Suprapubic skin (tissue), 4 donors: ENCODE results near the gene TEX48. TPM values are rescaled to one million over a fixed set of nuclear protein-coding genes. Genes with fewer than 3 reads are reported as not detected.

Experiments used
- DNase-seq, 2 donors: peaks; one replicate each; pipeline ENCODE4 v3.0.0-alpha.2; 2019; ENCODE audit warnings: low spot score in 2 of 2
- H3K27ac ChIP-seq: fragments of 200-600 bp; sonication (generic); one replicate; pipeline ENCODE4 v1.5.1; 2019
- H3K27me3 ChIP-seq: fragments of 200-600 bp; sonication (generic); one replicate; pipeline ENCODE4 v1.5.1; 2019
- H3K36me3 ChIP-seq: fragments of 200-600 bp; sonication (generic); one replicate; pipeline ENCODE4 v1.5.1; 2019
- H3K4me1 ChIP-seq: fragments of 200-600 bp; sonication (generic); one replicate; pipeline ENCODE4 v1.5.1; 2019
- H3K4me3 ChIP-seq: fragments of 200-600 bp; sonication (generic); one replicate; pipeline ENCODE4 v1.5.1; 2019; ENCODE audit warnings: mild to moderate bottlenecking
- H3K9me3 ChIP-seq: fragments of 200-600 bp; sonication (generic); one replicate; pipeline ENCODE4 v1.5.1; 2019
- EP300 ChIP-seq: sonication (generic); formaldehyde crosslinking; IDR thresholded peaks from one replicate; pipeline ENCODE4 v1.6.1; 2017; ENCODE audit warnings: antibody characterized with exemption
- POLR2A ChIP-seq, 2 donors: fragments of 450-650 bp; IDR thresholded peaks; one replicate each; pipeline ENCODE4 v1.6.1; 2017; ENCODE audit warnings: antibody characterized with exemption in 2 of 2, mild to moderate bottlenecking in 2 of 2, moderate library complexity in 2 of 2
- POLR2AphosphoS5 ChIP-seq, 3 donors: sonication (generic); formaldehyde crosslinking; IDR thresholded peaks; one replicate each; pipeline ENCODE4 v1.6.1; 2017; ENCODE audit warnings: antibody characterized with exemption in 3 of 3
- WGBS: methylation state at CpG from one replicate; pipeline ENCODE4 v1.1.5; 2018; 5-methylcytosine and 5-hydroxymethylcytosine counted together
- total RNA-seq, 4 donors: library from RNA; depleted of rRNA; stranded (reverse); fragments of >200 nt; gene quantifications; one replicate each; pipeline ENCODE4 v1.1.0, GENCODE V29; 2016
- TF ChIP-seq, protein P1 (sequence below), 2 donors: fragments of 200-600 bp in 1 of 2; fragments of 450-650 bp in 1 of 2; sonication (generic) in 1 of 2; IDR thresholded peaks; one replicate each; pipeline ENCODE4 v1.5.1; 2016 to 2019; ENCODE audit warnings: antibody characterized with exemption in 2 of 2, mild to moderate bottlenecking in 1 of 2, moderate library complexity in 1 of 2

The TEX48 gene
- total RNA-seq, 4 donors from 2014 or later = not detected

DNA sequence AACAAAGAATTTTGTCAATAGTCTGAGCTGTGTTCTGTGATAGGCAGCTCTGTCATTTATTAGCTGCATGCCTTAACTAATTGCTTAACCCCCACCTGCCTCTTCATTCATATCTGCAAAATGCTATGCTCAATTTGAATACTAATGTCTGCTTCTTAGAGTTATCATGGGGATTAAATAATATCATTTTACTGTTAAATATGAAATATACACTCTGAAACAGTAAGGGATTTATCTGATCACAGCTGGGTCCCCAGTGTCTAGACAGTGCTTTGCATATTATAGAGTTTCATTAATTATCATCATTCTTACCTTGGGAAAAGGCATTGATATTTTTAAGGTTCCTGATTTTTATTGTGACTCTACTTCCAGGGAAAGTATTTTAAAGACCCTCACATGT lies 12.0 kb downstream of the TEX48 start:
- Histone ChIP-seq H3K27me3 (no peaks in the 10 kb centered on the region), H3K4me3 (no peak overlapping the region), H3K27ac (no peak overlapping the region), H3K9me3 (no peaks in the 10 kb centered on the region), H3K4me1 (no peaks in the 10 kb centered on the region), H3K36me3 (no peaks in the 10 kb centered on the region)
- TF ChIP-seq POLR2A (IDR thresholded peaks at IDR 0.05) (no peak), POLR2AphosphoS5 (IDR thresholded peaks at IDR 0.05) (no peak), EP300 (no peak)
- TF ChIP-seq, protein P1, sequence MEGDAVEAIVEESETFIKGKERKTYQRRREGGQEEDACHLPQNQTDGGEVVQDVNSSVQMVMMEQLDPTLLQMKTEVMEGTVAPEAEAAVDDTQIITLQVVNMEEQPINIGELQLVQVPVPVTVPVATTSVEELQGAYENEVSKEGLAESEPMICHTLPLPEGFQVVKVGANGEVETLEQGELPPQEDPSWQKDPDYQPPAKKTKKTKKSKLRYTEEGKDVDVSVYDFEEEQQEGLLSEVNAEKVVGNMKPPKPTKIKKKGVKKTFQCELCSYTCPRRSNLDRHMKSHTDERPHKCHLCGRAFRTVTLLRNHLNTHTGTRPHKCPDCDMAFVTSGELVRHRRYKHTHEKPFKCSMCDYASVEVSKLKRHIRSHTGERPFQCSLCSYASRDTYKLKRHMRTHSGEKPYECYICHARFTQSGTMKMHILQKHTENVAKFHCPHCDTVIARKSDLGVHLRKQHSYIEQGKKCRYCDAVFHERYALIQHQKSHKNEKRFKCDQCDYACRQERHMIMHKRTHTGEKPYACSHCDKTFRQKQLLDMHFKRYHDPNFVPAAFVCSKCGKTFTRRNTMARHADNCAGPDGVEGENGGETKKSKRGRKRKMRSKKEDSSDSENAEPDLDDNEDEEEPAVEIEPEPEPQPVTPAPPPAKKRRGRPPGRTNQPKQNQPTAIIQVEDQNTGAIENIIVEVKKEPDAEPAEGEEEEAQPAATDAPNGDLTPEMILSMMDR (IDR thresholded peaks at IDR 0.05) = no peak
- DNase-seq = no peak

- WGBS = 78% methylated on average over 6 of the region's 6 CpGs
Measured at GRCh38 chr9:114668146-114668545, 13.8 kb downstream of the TEX48 start.

GRCh38 chr9:114666851-114667250 lies 15.1 kb downstream of the TEX48 start:
- Histone ChIP-seq H3K9me3 (no peaks in the 10 kb centered on the region), H3K36me3 (no peaks in the 10 kb centered on the region), H3K27ac (no peak overlapping the region), H3K27me3 (peaks cover 6% of the 10 kb centered on the region), H3K4me3 (no peak overlapping the region), H3K4me1 (no peaks in the 10 kb centered on the region)
- no peak for DNase-seq
- TF ChIP-seq POLR2A (IDR thresholded peaks at IDR 0.05) (no peak), POLR2AphosphoS5 (IDR thresholded peaks at IDR 0.05) (no peak), EP300 (no peak)
- TF ChIP-seq, protein P1 (IDR thresholded peaks at IDR 0.05) = no peak
- WGBS = 68% methylated on average over 4 of the region's 4 CpGs

More at GRCh38 chr9:114668146-114668545, 13.8 kb downstream of the TEX48 start:
- H3K27me3 ChIP-seq = no peaks in the 10 kb centered on the region
- no peak for DNase-seq
- H3K9me3 ChIP-seq = no peaks in the 10 kb centered on the region
- H3K4me1 ChIP-seq = no peaks in the 10 kb centered on the region
- no peaks in the 10 kb centered on the region for H3K36me3 ChIP-seq
- no peak for TF ChIP-seq POLR2AphosphoS5 (IDR thresholded peaks at IDR 0.05)
- TF ChIP-seq EP300 = no peak
- TF ChIP-seq, protein P1 (IDR thresholded peaks at IDR 0.05) = no peak
- no peak for TF ChIP-seq POLR2A (IDR thresholded peaks at IDR 0.05)
- no peak overlapping the region for H3K27ac ChIP-seq
- no peak overlapping the region for H3K4me3 ChIP-seq

- WGBS = 92% methylated on average over 5 of the region's 5 CpGs
- H3K27ac ChIP-seq = no peak overlapping the region
- H3K4me1 ChIP-seq = no peaks in the 10 kb centered on the region
- no peaks in the 10 kb centered on the region for H3K36me3 ChIP-seq
- no peak for DNase-seq
- no peak overlapping the region for H3K4me3 ChIP-seq
- no peaks in the 10 kb centered on the region for H3K9me3 ChIP-seq
- H3K27me3 ChIP-seq = peaks cover 6% of the 10 kb centered on the region
- TF ChIP-seq POLR2AphosphoS5 (IDR thresholded peaks at IDR 0.05) (no peak), EP300 (no peak), POLR2A (IDR thresholded peaks at IDR 0.05) (no peak)
- TF ChIP-seq, protein P1 (IDR thresholded peaks at IDR 0.05) = no peak
Measured at GRCh38 chr9:114666401-114666800, 15.6 kb downstream of the TEX48 start.

GRCh38 chr9:114664181-114664580 lies 17.8 kb downstream of the TEX48 start:
- 78% methylated on average over 3 of the region's 3 CpGs for WGBS
- no peak for TF ChIP-seq POLR2AphosphoS5 (IDR thresholded peaks at IDR 0.05)
- DNase-seq = no peak

More at GRCh38 chr9:114664181-114664580, 17.8 kb downstream of the TEX48 start:
- Histone ChIP-seq H3K27ac (no peak overlapping the region), H3K27me3 (peaks cover 6% of the 10 kb centered on the region), H3K4me3 (no peak overlapping the region), H3K9me3 (no peaks in the 10 kb centered on the region), H3K36me3 (no peaks in the 10 kb centered on the region), H3K4me1 (no peaks in the 10 kb centered on the region)
